K562 (cell line): ENCODE data around the gene PRLH. TPM values are rescaled to one million over a fixed set of nuclear protein-coding genes. Genes with fewer than 3 reads are reported as not detected.

Experiments used
- ATAC-seq: fragments of 200-7000 bp; cut with Tn5 transposase; 3 replicates; pipeline ENCODE4 v1.9.1; 2020; ENCODE audit warnings: moderate library complexity
- BruUV-seq: library from RNA; stranded (reverse); fragments of 400-500 nt; replicated peaks from 2 replicates; lab custom pipeline; 2021; lab: Mats Ljungman, UMichigan
- CTCF ChIA-PET: fragments of 300-600 bp; formaldehyde crosslinking; extraction: SDS; loops from one replicate; lab custom pipeline; 2021; ENCODE audit warnings: low intra/inter-chr PET ratio; lab: Yijun Ruan, JAX
- POLR2A ChIA-PET: fragments of 300-600, 350-650 bp; sonication (Branson Sonifier 250); formaldehyde crosslinking; extraction: SDS; loops from one replicate; lab custom pipeline; 2021; ENCODE audit warnings: antibody characterized with exemption, inconsistent platforms; lab: Yijun Ruan, JAX
- DNase-seq, 4 experiments: peaks; one replicate each; pipeline versions ENCODE4 v3.0.0 to v3.0.0-alpha.2; 2011 to 2018; ENCODE audit warnings: low spot score in 3 of 4, mixed read lengths in 3 of 4; ENCODE audit errors: extremely low read depth in 1 of 4
- FAIRE-seq: peaks from 2 replicates; lab custom pipeline; 2011; peaks lifted over from hg19 to GRCh38; lab: Jason Lieb, UNC
- H2AFZ ChIP-seq: 2 replicates; pipeline ENCODE4 v1.6.0; 2011; ENCODE audit warnings: low read depth, low read length, control low read depth, inconsistent platforms
- H3K27ac ChIP-seq: fragments of 200-600 bp; 3 replicates; pipeline ENCODE4 v1.8.0; 2011; ENCODE audit warnings: low read depth, mild to moderate bottlenecking, control low read depth, inconsistent platforms, low read length, moderate library complexity, mixed read lengths; ENCODE audit errors: extremely low read depth
- H3K27me3 ChIP-seq, 2 experiments: fragments of 300-600 bp in 1 of 2; 2 replicates in 1 of 2; 3 replicates in 1 of 2; pipeline versions ENCODE4 v1.6.0 to v1.8.0; 2011; ENCODE audit warnings: inconsistent platforms in 2 of 2, low read length in 2 of 2, mild to moderate bottlenecking in 1 of 2, mixed read lengths in 1 of 2, moderate library complexity in 1 of 2; ENCODE audit not compliant: control insufficient read depth in 2 of 2, insufficient read depth in 2 of 2
- H3K36me3 ChIP-seq: fragments of 300-600 bp; 3 replicates; pipeline ENCODE4 v1.8.0; 2011; ENCODE audit warnings: mild to moderate bottlenecking, low read length, inconsistent platforms; ENCODE audit not compliant: control insufficient read depth, insufficient read depth
- H3K4me1 ChIP-seq, 2 experiments: fragments of 200-600 bp in 1 of 2; replicated peaks in 1 of 2; 2 replicates in 1 of 2; 3 replicates in 1 of 2; pipeline versions ENCODE4 v1.5.1 to v1.8.0; 2011; ENCODE audit warnings: inconsistent platforms in 2 of 2, low read length in 2 of 2, mild to moderate bottlenecking in 1 of 2, mixed read lengths in 1 of 2, moderate library complexity in 1 of 2; ENCODE audit not compliant: control insufficient read depth in 2 of 2, insufficient read depth in 2 of 2
- H3K4me2 ChIP-seq: 2 replicates; pipeline ENCODE4 v1.6.1; 2011; ENCODE audit warnings: low read length, control low read depth, inconsistent platforms, mixed read lengths; ENCODE audit not compliant: insufficient read depth
- H3K4me3 ChIP-seq: fragments of 200-600 bp; sonication (generic), shearing (Covaris generic); 2 replicates; pipeline ENCODE4 v1.5.1; 2016; ENCODE audit warnings: control low read depth, inconsistent platforms
- H3K79me2 ChIP-seq: fragments of 200-600 bp; 3 replicates; pipeline ENCODE4 v1.8.0; 2011; ENCODE audit warnings: low read length, inconsistent platforms; ENCODE audit not compliant: control insufficient read depth, insufficient read depth
- H3K9ac ChIP-seq, 2 experiments: 2 replicates each; pipeline versions ENCODE4 v1.6.0 to v1.6.1; 2011; ENCODE audit warnings: low read depth in 2 of 2, low read length in 2 of 2, control low read depth in 1 of 2, inconsistent platforms in 1 of 2, mild to moderate bottlenecking in 1 of 2, mixed read lengths in 1 of 2; ENCODE audit not compliant: insufficient read depth in 1 of 2
- H3K9me1 ChIP-seq: one replicate; pipeline ENCODE4 v1.6.0; 2011; ENCODE audit warnings: inconsistent platforms, mild to moderate bottlenecking, low read length, moderate library complexity; ENCODE audit not compliant: control insufficient read depth, insufficient read depth
- H3K9me3 ChIP-seq: replicated peaks from 2 replicates; pipeline ENCODE4 v1.5.1; 2011; ENCODE audit warnings: low read depth, low read length, inconsistent platforms; ENCODE audit not compliant: control insufficient read depth, insufficient read depth
- H4K20me1 ChIP-seq: replicated peaks from 2 replicates; pipeline ENCODE4 v1.6.1; 2011; ENCODE audit warnings: low read length, inconsistent platforms, mixed read lengths; ENCODE audit not compliant: control insufficient read depth, insufficient read depth
- BHLHE40 ChIP-seq: IDR thresholded peaks from 2 replicates; pipeline ENCODE4 v1.6.1; 2011; ENCODE audit warnings: low read length, improper control_type of control experiment
- CHD1 ChIP-seq: fragments of 200-600 bp; sonication (generic); IDR thresholded peaks from one replicate; pipeline ENCODE4 v1.6.1; 2012; ENCODE audit warnings: mild to moderate bottlenecking, moderate library complexity, low read length, inconsistent platforms
- DPF2 ChIP-seq: fragments of 450-650 bp; IDR thresholded peaks from 2 replicates; pipeline ENCODE4 v1.6.1; 2016
- HMG20A ChIP-seq: fragments of 450-650 bp; formaldehyde crosslinking; conservative IDR thresholded peaks from 2 replicates; pipeline ENCODE4 v1.4.0; 2020; ENCODE audit warnings: mild to moderate bottlenecking, mixed read lengths
- IRF2 ChIP-seq: sonication (generic); formaldehyde crosslinking; IDR thresholded peaks from 2 replicates; pipeline ENCODE4 v1.8.1; 2022; ENCODE audit warnings: mild to moderate bottlenecking, missing genetic modification reagents
- RFX1 ChIP-seq: fragments of 450-650 bp; IDR thresholded peaks from 2 replicates; pipeline ENCODE4 v1.6.1; 2016; ENCODE audit warnings: mild to moderate bottlenecking, moderate library complexity
- SMAD3 ChIP-seq: fragments of 450-650 bp; formaldehyde crosslinking; conservative IDR thresholded peaks from 2 replicates; pipeline ENCODE4 v1.4.0; 2020; ENCODE audit warnings: mild to moderate bottlenecking
- ZNF274 ChIP-seq: IDR thresholded peaks from 2 replicates; pipeline ENCODE4 v1.6.1; 2011; ENCODE audit warnings: low read depth, mild to moderate bottlenecking, low read length, moderate library complexity, borderline replicate concordance
- ZNF57 ChIP-seq: fragments of 450-650 bp; formaldehyde crosslinking; IDR thresholded peaks from 2 replicates; pipeline ENCODE4 v1.4.0; 2020; ENCODE audit warnings: mild to moderate bottlenecking, moderate library complexity
- WGBS: fragments of 100-300 bp; shearing (Covaris generic); methylation state at CpG from one replicate; pipeline ENCODE4 v1.1.6; 2016; ENCODE audit warnings: low coverage, mixed read lengths; ENCODE audit not compliant: insufficient coverage; ENCODE audit errors: missing lambda C conversion rate; 5-methylcytosine and 5-hydroxymethylcytosine counted together
- in situ Hi-C: fragments of 300-500 bp; cut with MboI; formaldehyde crosslinking; loops from 4 replicates; pipeline ENCODE4 v1.15.0; 2018; ENCODE audit warnings: inconsistent platforms, mixed read lengths
- intact Hi-C: fragments of 100-400 bp; cut with micrococcal nuclease; formaldehyde crosslinking; loops from 2 replicates; pipeline ENCODE4 v1.14.2; 2022
- polyA plus RNA-seq, 8 experiments: library from polyadenylated mRNA; depleted of rRNA in 4 of 8; stranded (reverse) in 5 of 8; unstranded in 3 of 8; fragments of >200 nt; fragmentation: Nextera tagmentation in 2 of 8; fragmentation: Illumina TruSeq in 1 of 8; extraction: Ambion mirVana in 2 of 8; extraction: Trizol in 1 of 8; gene quantifications; 2 replicates each; pipeline versions ENCODE4 v1.2.1 to v1.2.3, GENCODE V29; 2011 to 2014; ENCODE audit warnings: inconsistent platforms in 1 of 8, missing spikeins in 1 of 8
- total RNA-seq, 7 experiments: library from RNA; depleted of rRNA in 6 of 7; stranded (reverse); fragments of >200 nt in 6 of 7; fragmentation: Illumina TruSeq in 2 of 7; extraction: Trizol in 2 of 7; gene quantifications; 2 replicates each; pipeline versions ENCODE4 v1.2.1 to v1.2.3, GENCODE V29; 2011 to 2021; ENCODE audit warnings: low replicate concordance in 1 of 7
- TF ChIP-seq, protein P1 (sequence below), 2 experiments: fragments of 450-650 bp; IDR thresholded peaks; 2 replicates each; pipeline ENCODE4 v1.6.1; 2018; ENCODE audit warnings: mild to moderate bottlenecking in 2 of 2, low read depth in 1 of 2; ENCODE audit not compliant: partially characterized antibody in 2 of 2
- TF ChIP-seq, protein P2 (sequence below): IDR thresholded peaks from 3 replicates; pipeline ENCODE4 v1.6.1; 2011; ENCODE audit warnings: borderline replicate concordance, mild to moderate bottlenecking; ENCODE audit not compliant: insufficient read length, insufficient read depth
- TF ChIP-seq, protein P3 (sequence below): fragments of 450-650 bp; formaldehyde crosslinking; conservative IDR thresholded peaks from 2 replicates; pipeline ENCODE4 v1.4.0; 2022; ENCODE audit warnings: mild to moderate bottlenecking, missing genetic modification characterization
- TF ChIP-seq, protein P4 (sequence below): fragments of 450-650 bp; IDR thresholded peaks from 2 replicates; pipeline ENCODE4 v1.6.1; 2016; ENCODE audit warnings: antibody characterized with exemption
- TF ChIP-seq, protein P5 (sequence below): fragments of 450-650 bp; IDR thresholded peaks from 2 replicates; pipeline ENCODE4 v1.6.1; 2016

PRLH gene
- total and polyA plus RNA-seq, 9 of the 15 experiments (the other 6 are each of a cell fraction or from before 2014, with no cell fraction given) = not detected

DNA sequence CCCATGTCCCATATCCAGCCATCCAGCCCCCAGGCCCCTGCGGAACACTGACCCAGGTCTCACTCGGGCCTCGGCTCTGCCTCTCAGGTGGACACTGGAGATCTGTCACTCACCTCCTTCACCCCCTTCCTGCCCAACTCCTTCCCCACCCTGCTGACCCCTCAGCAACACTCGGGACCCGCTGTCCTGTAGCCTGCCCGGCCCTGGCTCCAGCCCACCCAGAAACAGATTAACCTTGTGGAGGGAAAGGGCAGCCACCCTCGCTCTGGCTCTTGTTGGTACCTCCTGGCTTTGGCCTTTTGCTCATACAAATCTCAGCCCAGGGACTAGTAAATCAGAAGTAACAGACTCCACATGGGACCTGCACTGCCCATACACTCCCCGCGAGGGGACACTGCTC is 29.8 kb upstream of the PRLH start:
- POLR2A ChIA-PET = no interaction called here
- BruUV-seq = no TSS peak
- 5% methylated on average over 2 of the region's 9 CpGs for WGBS
- no peak for ATAC-seq
- H3K9ac ChIP-seq = no peak overlapping the region
- intact Hi-C loops = no loop called here
- no peaks in the 10 kb centered on the region for H3K36me3 ChIP-seq
- CTCF ChIA-PET = no interaction called here
- no peak overlapping the region for H3K4me2 ChIP-seq
- no peak overlapping the region for H3K27ac ChIP-seq
- in situ Hi-C loops = no loop called here
- DNase-seq = no peak
- H3K4me1 ChIP-seq = no peaks in the 10 kb centered on the region; a peak in 2 of 5 replicates
- peaks cover 6 to 74% of the 10 kb centered on the region in 2 experiments; a peak in 3 of 5 replicates for H3K27me3 ChIP-seq
- no peak for FAIRE-seq
- H3K79me2 ChIP-seq = no peaks in the 10 kb centered on the region
- H3K9me3 ChIP-seq = no peaks in the 10 kb centered on the region
- H3K9me1 ChIP-seq = no peaks in the 10 kb centered on the region
- no peaks in the 10 kb centered on the region for H4K20me1 ChIP-seq
- no peak overlapping the region for H3K4me3 ChIP-seq
- H2AFZ ChIP-seq = no peak overlapping the region
- no peak for TF ChIP-seq ZNF57 (CRISPR knock-in tag)
- no peak for TF ChIP-seq RFX1
- TF ChIP-seq ZNF274 = no peak
- TF ChIP-seq SMAD3 (CRISPR knock-in tag) = no peak
- no peak for TF ChIP-seq HMG20A (CRISPR knock-in tag)
- TF ChIP-seq, protein P1, sequence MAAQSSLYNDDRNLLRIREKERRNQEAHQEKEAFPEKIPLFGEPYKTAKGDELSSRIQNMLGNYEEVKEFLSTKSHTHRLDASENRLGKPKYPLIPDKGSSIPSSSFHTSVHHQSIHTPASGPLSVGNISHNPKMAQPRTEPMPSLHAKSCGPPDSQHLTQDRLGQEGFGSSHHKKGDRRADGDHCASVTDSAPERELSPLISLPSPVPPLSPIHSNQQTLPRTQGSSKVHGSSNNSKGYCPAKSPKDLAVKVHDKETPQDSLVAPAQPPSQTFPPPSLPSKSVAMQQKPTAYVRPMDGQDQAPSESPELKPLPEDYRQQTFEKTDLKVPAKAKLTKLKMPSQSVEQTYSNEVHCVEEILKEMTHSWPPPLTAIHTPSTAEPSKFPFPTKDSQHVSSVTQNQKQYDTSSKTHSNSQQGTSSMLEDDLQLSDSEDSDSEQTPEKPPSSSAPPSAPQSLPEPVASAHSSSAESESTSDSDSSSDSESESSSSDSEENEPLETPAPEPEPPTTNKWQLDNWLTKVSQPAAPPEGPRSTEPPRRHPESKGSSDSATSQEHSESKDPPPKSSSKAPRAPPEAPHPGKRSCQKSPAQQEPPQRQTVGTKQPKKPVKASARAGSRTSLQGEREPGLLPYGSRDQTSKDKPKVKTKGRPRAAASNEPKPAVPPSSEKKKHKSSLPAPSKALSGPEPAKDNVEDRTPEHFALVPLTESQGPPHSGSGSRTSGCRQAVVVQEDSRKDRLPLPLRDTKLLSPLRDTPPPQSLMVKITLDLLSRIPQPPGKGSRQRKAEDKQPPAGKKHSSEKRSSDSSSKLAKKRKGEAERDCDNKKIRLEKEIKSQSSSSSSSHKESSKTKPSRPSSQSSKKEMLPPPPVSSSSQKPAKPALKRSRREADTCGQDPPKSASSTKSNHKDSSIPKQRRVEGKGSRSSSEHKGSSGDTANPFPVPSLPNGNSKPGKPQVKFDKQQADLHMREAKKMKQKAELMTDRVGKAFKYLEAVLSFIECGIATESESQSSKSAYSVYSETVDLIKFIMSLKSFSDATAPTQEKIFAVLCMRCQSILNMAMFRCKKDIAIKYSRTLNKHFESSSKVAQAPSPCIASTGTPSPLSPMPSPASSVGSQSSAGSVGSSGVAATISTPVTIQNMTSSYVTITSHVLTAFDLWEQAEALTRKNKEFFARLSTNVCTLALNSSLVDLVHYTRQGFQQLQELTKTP (IDR thresholded peaks at IDR 0.05; ENCODE audit: low read depth in 1 of 2, partially characterized antibody in 2 of 2) = no peak
- TF ChIP-seq, protein P2, sequence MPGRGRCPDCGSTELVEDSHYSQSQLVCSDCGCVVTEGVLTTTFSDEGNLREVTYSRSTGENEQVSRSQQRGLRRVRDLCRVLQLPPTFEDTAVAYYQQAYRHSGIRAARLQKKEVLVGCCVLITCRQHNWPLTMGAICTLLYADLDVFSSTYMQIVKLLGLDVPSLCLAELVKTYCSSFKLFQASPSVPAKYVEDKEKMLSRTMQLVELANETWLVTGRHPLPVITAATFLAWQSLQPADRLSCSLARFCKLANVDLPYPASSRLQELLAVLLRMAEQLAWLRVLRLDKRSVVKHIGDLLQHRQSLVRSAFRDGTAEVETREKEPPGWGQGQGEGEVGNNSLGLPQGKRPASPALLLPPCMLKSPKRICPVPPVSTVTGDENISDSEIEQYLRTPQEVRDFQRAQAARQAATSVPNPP = no peak
- TF ChIP-seq, protein P3, sequence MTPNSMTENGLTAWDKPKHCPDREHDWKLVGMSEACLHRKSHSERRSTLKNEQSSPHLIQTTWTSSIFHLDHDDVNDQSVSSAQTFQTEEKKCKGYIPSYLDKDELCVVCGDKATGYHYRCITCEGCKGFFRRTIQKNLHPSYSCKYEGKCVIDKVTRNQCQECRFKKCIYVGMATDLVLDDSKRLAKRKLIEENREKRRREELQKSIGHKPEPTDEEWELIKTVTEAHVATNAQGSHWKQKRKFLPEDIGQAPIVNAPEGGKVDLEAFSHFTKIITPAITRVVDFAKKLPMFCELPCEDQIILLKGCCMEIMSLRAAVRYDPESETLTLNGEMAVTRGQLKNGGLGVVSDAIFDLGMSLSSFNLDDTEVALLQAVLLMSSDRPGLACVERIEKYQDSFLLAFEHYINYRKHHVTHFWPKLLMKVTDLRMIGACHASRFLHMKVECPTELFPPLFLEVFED = no peak
- TF ChIP-seq IRF2 (CRISPR knock-in tag) = no peak
- TF ChIP-seq CHD1 = no peak
- TF ChIP-seq BHLHE40 = no peak
- TF ChIP-seq, protein P4, sequence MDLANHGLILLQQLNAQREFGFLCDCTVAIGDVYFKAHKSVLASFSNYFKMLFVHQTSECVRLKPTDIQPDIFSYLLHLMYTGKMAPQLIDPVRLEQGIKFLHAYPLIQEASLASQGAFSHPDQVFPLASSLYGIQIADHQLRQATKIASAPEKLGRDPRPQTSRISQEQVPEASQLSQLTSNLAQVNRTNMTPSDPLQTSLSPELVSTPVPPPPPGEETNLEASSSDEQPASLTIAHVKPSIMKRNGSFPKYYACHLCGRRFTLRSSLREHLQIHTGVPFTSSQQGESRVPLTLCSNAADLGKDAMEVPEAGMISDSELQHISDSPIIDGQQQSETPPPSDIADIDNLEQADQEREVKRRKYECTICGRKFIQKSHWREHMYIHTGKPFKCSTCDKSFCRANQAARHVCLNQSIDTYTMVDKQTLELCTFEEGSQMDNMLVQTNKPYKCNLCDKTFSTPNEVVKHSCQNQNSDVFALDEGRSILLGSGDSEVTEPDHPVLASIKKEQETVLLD = no peak
- TF ChIP-seq DPF2 = no peak
- TF ChIP-seq, protein P5, sequence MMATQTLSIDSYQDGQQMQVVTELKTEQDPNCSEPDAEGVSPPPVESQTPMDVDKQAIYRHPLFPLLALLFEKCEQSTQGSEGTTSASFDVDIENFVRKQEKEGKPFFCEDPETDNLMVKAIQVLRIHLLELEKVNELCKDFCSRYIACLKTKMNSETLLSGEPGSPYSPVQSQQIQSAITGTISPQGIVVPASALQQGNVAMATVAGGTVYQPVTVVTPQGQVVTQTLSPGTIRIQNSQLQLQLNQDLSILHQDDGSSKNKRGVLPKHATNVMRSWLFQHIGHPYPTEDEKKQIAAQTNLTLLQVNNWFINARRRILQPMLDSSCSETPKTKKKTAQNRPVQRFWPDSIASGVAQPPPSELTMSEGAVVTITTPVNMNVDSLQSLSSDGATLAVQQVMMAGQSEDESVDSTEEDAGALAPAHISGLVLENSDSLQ = no peak
